Breast epithelium (tissue), 3 donors: ENCODE results near the gene PLEKHH1.

ENCODE experiments used
- POLR2A ChIP-seq: fragments of 450-650 bp; IDR thresholded peaks from one replicate; pipeline ENCODE4 v1.6.1; 2016; ENCODE audit warnings: antibody characterized with exemption, mild to moderate bottlenecking, moderate library complexity
- POLR2AphosphoS5 ChIP-seq, 3 donors: sonication (generic); formaldehyde crosslinking; IDR thresholded peaks; one replicate each; pipeline ENCODE4 v1.6.1; 2017; ENCODE audit warnings: antibody characterized with exemption in 3 of 3

GRCh38 chr14:67527756-67528155, 5.3 kb upstream of the PLEKHH1 start:
- TF ChIP-seq POLR2A (no peak), POLR2AphosphoS5 (IDR thresholded peaks at IDR 0.05) (no peak)
